UCSD-AML1 (cell line): Measurements from ENCODE around the gene STX18.

Experiments
- DNase-seq: peaks from one replicate; lab custom pipeline; 2025; ENCODE audit not compliant: unreplicated experiment; lab: John Stamatoyannopoulos, UW

STX18 gene

DNA sequence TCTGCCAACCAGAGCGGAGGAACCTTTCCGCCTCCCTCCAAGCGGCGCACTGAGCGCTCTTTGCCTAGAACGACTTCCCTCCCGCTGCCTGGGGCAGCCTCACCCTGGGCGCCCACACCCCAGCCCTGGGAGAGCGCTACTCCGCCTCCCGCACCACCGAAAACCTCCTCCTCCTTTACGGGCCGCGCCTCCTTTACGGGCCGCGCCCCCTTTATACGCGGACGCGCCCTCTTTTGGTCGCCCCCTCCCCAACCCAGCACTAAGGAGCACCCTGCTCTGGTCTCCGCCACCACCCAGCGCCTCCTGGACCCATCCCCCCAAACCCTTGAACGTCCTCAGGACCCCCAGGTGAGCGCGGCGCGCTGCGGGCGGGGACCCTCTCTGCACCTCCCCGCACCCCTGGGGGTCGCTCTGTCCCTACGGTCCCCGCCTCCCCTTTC lies 155.5 kb downstream of the STX18 start:
- DNase-seq: no peak

DNA sequence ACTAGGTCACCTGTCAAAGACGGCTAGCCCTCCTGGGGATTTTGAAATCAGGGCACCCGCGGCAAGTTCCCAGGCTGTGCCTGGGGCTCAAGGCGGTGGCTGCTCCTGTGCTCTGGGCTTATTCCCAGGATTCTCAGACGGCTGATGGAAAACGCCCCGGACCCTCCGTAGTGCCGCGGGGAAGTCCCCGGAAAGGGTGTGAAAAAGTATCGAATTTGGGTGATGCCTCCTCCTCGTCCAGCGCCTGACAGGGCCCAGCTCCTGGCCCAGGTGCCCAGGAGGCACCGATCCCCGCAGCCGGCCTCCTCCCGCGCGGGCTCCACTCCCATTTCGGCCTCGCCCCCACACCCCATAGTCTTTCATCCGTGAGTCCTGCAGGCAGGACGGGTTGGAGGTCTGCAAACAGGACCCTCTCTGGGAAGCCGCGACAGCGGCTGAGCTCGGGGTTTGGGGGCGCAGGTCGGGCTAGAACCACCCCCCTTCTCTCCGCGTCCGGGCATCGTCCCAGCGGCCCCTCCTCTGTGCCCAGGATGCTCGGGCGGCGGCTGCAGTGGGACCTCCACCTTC lies 156.0 kb downstream of the STX18 start:
- no peak for DNase-seq

DNA sequence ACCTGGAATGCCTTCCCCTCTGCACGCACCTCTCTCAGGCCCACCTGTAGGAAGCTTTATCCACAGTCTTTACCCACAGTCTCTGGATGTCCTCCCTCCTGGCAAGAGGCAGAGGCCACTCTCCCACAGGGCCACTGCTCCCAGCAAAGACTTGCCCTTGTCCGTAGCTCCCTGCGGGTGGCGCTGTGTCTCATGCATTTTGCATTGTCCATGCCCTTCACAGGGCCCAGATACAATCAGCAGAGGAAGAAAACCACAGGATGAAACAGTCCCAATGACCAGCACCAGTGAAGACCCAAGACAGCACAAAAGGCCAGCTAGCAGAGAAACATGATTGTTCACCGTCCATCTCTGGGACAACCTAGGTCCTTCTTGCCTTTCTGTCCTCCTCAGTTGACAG lies 157.0 kb downstream of the STX18 start:
- DNase-seq: peak; percentile 29

DNA sequence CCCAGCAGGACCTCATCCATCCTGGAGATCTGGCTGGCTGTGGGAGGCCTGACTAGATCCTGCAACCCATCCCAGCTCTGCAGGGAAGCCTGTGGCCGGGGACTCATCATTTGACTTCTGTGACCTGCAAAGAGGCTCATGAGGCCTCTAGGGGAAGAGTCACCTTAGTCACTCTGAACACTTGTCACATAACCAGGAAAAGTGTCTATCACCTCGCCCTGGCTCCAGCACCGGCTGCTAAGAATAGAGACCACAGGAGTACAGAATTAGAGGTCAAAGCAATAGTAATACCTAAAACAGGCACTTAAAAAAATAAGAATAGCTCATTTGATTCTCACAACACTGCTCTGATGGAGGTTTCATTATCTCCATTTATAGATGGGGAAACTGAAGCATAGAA lies 158.8 kb downstream of the STX18 start:
- DNase-seq: no peak

DNA sequence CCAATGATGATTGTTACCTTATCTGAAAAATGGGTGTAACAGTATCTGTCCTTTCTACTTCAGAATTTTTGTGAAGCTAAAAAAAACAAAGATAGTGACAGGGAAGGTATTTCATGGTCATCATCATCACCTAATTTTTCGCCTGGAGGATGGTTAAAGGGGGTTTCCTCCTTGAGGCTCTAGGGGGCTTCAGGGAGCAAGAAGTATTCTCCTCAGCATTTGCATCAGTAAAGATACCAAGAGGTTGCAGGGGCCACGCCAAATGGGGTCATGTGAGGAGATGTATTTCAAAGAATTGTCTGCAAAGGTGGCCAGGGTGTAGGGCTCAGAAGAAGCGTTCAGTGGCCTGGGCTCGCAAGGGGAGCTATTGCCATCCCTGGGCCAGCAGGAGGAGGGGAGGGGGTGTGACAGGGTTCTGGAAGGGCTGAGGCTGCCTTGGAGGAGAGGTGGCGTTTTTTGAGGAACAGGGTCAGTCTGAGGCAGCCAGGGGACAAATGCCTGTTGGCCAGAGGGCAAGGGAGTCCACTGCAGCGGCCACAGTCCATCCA lies 162.2 kb downstream of the STX18 start:
- DNase-seq: no peak

DNA sequence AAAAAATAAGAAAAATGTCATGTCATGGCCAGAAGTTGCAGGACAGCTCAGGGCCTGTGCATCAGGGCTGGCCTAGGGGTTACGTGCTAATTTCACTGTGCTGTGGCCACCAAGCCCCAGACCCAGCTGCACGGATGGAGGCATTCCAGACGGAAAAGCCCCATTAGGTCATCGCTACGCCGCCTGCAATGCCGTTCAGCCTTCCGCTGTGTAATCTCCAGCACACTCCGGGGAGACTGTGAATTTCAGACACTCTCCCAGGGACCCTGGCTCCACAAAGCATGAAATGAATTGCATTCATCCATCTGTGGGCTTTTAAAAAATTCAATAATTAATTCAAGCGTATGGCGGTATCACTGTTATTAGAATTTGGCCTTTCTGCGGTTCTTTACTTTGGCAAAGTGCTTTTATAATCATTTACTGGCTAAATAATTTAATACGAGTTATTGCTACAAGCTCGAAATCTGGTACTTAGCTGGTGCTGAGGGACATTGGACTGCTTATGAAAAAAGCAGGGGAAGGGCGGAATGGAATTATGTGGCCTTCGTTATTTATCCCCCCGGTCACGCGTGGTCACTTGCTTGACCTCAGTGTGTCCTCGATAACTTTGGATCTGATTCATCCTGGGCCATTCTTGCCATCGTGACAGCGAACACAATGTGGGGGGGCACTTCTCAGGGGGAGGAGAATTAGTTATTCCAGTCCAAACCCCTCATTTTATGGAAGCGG lies 164.0 kb downstream of the STX18 start:
- DNase-seq: no peak

DNA sequence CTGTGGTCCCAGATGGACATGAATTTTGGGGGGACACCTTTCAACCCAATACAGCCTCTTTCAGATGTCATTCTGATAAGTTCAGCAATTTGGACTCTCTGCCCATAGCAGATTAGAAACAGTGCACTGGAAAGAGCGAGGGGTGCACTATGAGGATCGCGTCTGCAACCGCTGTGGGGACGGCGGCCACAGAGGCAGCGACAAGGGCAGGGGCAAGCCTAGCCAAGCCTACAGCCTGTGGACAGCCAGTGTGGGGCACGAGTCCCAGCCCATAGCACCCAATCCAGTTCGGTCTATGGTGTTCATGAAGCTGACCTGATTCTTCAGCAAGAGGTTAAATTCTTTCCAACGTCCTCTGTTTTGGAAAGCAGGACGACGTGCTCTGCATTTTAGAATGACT lies 164.7 kb downstream of the STX18 start:
- no peak for DNase-seq

DNA sequence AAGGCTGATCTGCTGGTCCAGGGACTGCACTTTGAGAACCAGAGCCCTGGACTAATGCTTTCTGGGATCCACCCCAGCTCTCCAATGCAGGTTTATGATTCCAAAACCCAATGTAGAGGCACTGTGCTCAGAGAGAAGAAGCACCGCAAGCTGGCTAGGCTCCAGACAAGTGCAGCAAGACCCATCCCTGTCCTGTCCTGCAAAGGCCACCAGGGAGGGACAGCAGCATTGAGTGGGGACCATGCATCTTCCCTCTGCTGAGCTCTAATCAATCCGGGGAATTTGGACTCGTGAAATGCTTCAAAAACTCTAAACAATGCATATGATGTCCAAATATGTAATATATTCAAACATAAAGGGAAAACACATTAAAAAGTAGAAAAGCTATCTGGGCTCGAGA lies 165.8 kb downstream of the STX18 start:
- DNase-seq: no peak

DNA sequence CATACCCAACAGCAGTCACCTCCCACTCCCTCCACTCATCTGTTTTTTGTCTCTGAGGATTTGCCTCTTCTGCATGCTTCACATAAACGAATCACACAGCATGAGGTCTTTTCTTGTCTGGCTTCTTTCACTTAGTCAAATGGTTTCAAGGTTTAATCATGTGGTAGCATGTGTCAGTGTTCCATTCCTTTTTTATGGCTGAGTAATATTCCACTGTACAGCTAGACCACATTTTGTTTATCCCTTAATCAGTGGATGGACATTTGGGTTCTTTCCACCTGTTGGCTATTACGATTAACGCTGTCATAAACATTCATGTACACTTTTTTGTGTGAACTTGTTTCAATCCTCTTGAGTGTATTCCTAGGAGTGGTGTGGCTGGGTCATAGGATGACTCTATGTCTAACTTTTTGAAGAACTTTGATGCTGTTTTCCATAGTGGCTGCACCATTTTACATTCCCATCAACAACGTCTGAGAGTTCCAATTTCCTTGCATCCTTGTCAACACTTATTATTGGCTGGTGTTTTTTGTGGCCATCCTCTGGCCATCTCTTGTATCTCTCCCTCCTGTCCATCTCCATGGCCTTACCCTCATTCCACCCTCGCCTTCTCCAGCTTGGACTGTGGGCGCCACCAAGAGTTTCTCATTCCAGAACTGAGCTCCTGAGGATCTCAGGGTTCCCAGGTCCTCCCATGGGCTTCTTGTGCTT lies 167.3 kb downstream of the STX18 start:
- DNase-seq: no peak
